ENCODE measurements around the gene MYO5A.
A peak's percentile ranks its signal among the peaks of the same experiment; 100 is the strongest.
"Not testable (repeated sequence)": the region's sequence is repeated elsewhere in the genome, so short reads cannot be mapped to it uniquely, and the experiment has no call there.

The MYO5A gene

DNA sequence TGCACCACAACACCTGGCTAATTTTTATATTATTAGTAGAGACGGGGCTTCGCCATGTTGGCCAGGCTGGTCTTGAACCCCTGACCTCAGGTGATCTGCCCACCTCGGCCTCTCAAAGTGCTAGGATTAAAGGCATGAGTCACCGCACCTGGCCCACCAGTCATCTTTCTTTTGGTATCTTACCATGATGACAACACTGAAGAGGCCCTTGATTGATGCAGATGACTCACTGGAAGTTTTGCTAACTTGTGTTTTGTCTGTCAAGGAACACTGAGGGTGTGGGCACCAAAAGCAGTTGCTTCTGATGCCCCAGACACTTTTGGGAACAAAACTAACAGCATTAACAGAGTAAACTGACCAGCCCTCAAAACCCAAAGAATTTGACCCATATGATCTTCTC lies 88.3 kb downstream of the MYO5A start:
- Histone ChIP-seq H3K4me3 (replicated peaks; ENCODE audit: insufficient read depth, low read length) (no peak overlapping the region), H3K27ac (replicated peaks) (no peak overlapping the region), H3K27me3 (ENCODE audit: insufficient read depth, poor library complexity, severe bottlenecking) (no peaks in the 10 kb centered on the region)
- peak in 1 of 2 experiments; percentile 10 for DNase-seq (ENCODE audit: low read depth in 1 of 2, low spot score in 1 of 2)
- TF ChIP-seq, protein P1, sequence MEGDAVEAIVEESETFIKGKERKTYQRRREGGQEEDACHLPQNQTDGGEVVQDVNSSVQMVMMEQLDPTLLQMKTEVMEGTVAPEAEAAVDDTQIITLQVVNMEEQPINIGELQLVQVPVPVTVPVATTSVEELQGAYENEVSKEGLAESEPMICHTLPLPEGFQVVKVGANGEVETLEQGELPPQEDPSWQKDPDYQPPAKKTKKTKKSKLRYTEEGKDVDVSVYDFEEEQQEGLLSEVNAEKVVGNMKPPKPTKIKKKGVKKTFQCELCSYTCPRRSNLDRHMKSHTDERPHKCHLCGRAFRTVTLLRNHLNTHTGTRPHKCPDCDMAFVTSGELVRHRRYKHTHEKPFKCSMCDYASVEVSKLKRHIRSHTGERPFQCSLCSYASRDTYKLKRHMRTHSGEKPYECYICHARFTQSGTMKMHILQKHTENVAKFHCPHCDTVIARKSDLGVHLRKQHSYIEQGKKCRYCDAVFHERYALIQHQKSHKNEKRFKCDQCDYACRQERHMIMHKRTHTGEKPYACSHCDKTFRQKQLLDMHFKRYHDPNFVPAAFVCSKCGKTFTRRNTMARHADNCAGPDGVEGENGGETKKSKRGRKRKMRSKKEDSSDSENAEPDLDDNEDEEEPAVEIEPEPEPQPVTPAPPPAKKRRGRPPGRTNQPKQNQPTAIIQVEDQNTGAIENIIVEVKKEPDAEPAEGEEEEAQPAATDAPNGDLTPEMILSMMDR (IDR thresholded peaks at IDR 0.05; ENCODE audit: insufficient read depth, low read length) = no peak
- TF ChIP-seq, protein P2, sequence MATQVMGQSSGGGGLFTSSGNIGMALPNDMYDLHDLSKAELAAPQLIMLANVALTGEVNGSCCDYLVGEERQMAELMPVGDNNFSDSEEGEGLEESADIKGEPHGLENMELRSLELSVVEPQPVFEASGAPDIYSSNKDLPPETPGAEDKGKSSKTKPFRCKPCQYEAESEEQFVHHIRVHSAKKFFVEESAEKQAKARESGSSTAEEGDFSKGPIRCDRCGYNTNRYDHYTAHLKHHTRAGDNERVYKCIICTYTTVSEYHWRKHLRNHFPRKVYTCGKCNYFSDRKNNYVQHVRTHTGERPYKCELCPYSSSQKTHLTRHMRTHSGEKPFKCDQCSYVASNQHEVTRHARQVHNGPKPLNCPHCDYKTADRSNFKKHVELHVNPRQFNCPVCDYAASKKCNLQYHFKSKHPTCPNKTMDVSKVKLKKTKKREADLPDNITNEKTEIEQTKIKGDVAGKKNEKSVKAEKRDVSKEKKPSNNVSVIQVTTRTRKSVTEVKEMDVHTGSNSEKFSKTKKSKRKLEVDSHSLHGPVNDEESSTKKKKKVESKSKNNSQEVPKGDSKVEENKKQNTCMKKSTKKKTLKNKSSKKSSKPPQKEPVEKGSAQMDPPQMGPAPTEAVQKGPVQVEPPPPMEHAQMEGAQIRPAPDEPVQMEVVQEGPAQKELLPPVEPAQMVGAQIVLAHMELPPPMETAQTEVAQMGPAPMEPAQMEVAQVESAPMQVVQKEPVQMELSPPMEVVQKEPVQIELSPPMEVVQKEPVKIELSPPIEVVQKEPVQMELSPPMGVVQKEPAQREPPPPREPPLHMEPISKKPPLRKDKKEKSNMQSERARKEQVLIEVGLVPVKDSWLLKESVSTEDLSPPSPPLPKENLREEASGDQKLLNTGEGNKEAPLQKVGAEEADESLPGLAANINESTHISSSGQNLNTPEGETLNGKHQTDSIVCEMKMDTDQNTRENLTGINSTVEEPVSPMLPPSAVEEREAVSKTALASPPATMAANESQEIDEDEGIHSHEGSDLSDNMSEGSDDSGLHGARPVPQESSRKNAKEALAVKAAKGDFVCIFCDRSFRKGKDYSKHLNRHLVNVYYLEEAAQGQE (IDR thresholded peaks at IDR 0.05; ENCODE audit: insufficient replicate concordance, low read depth) = no peak
- TF ChIP-seq GABPA (IDR thresholded peaks at IDR 0.05; ENCODE audit: low read depth) = no peak
- TF ChIP-seq SPI1 (IDR thresholded peaks at IDR 0.05; ENCODE audit: borderline replicate concordance, low read depth) = no peak
- no peak for TF ChIP-seq POLR2AphosphoS5 (IDR thresholded peaks at IDR 0.05; ENCODE audit: low read depth)

- Histone ChIP-seq H3K27me3 (ENCODE audit: insufficient read depth, poor library complexity, severe bottlenecking) (no peaks in the 10 kb centered on the region), H3K27ac (replicated peaks) (no peak overlapping the region), H3K4me3 (replicated peaks; ENCODE audit: insufficient read depth, low read length) (no peak overlapping the region)
- DNase-seq (ENCODE audit: low read depth in 1 of 2, low spot score in 1 of 2) = no peak
- TF ChIP-seq SPI1 (IDR thresholded peaks at IDR 0.05; ENCODE audit: borderline replicate concordance, low read depth) (no peak), POLR2AphosphoS5 (IDR thresholded peaks at IDR 0.05; ENCODE audit: low read depth) (no peak), GABPA (IDR thresholded peaks at IDR 0.05; ENCODE audit: low read depth) (no peak)
- TF ChIP-seq, protein P2 (IDR thresholded peaks at IDR 0.05; ENCODE audit: insufficient replicate concordance, low read depth) = no peak
- TF ChIP-seq, protein P1 (IDR thresholded peaks at IDR 0.05; ENCODE audit: insufficient read depth, low read length) = no peak
These were observed 89.2 kb downstream of the MYO5A start for GRCh38 chr15:52439470-52439869.

GRCh38 chr15:52439042-52439441 lies 89.6 kb downstream of the MYO5A start:
- DNase-seq (ENCODE audit: low read depth in 1 of 2, low spot score in 1 of 2); H3K27me3 ChIP-seq (ENCODE audit: insufficient read depth, poor library complexity, severe bottlenecking); H3K27ac ChIP-seq (replicated peaks); H3K4me3 ChIP-seq (replicated peaks; ENCODE audit: insufficient read depth, low read length): not testable (repeated sequence)

GRCh38 chr15:52438047-52438446 lies 90.6 kb downstream of the MYO5A start:
- peak overlapping the region; percentile 34 for H3K27ac ChIP-seq (replicated peaks)

More at GRCh38 chr15:52438047-52438446, 90.6 kb downstream of the MYO5A start:
- TF ChIP-seq, protein P2 (IDR thresholded peaks at IDR 0.05; ENCODE audit: insufficient replicate concordance, low read depth) = no peak
- TF ChIP-seq SPI1 (IDR thresholded peaks at IDR 0.05; ENCODE audit: borderline replicate concordance, low read depth) (peak; percentile 69; the same call in 1 of the 2 replicates), POLR2AphosphoS5 (IDR thresholded peaks at IDR 0.05; ENCODE audit: low read depth) (peak; percentile 92), GABPA (IDR thresholded peaks at IDR 0.05; ENCODE audit: low read depth) (peak; percentile 60; the same call in 1 of the 2 replicates)
- TF ChIP-seq, protein P1 (IDR thresholded peaks at IDR 0.05; ENCODE audit: insufficient read depth, low read length) = no peak
- peak; percentile 86 to 89 for DNase-seq (ENCODE audit: low read depth in 1 of 2, low spot score in 1 of 2)
- no peaks in the 10 kb centered on the region for H3K27me3 ChIP-seq (ENCODE audit: insufficient read depth, poor library complexity, severe bottlenecking)
- no peak overlapping the region for H3K4me3 ChIP-seq (replicated peaks; ENCODE audit: insufficient read depth, low read length)
